Right hindlimb (tissue), 1 donor: ENCODE measurements around the gene ARRDC1.
"Not testable (repeated sequence)": the region's sequence is repeated elsewhere in the genome, so short reads cannot be mapped to it uniquely, and the experiment has no call there.

ENCODE experiments used
- DNase-seq: peaks from one replicate; pipeline ENCODE4 v3.0.0-alpha.2; 2018

The ARRDC1 gene

GRCh38 chr9:137613738-137614523, 8.4 kb downstream of the ARRDC1 start:
- no peak for DNase-seq

- no peak for DNase-seq
Observed at GRCh38 chr9:137614631-137615386, 9.3 kb downstream of the ARRDC1 start.

GRCh38 chr9:137615387-137615871, 9.9 kb downstream of the ARRDC1 start:
- no peak for DNase-seq

GRCh38 chr9:137618105-137619067, 12.9 kb downstream of the ARRDC1 start, which contains the start of gene EHMT1:
EHMT1 (plus strand) TSS chr9:137619005; CDS start chr9:137619029, 24 bp downstream.
- peak; percentile 92 for DNase-seq

- DNase-seq: no peak
Observed at GRCh38 chr9:137619240-137620047, 14.0 kb downstream of the ARRDC1 start.

- no peak for DNase-seq
Observed at GRCh38 chr9:137620048-137620405, 14.5 kb downstream of the ARRDC1 start.

- no peak for DNase-seq
Observed at GRCh38 chr9:137620581-137620980, 15.1 kb downstream of the ARRDC1 start.

GRCh38 chr9:137621131-137621757, 15.8 kb downstream of the ARRDC1 start:
- DNase-seq: no peak

- DNase-seq: not testable (repeated sequence)
Observed at GRCh38 chr9:137622211-137622610, 16.7 kb downstream of the ARRDC1 start.

GRCh38 chr9:137626464-137626863, 21.0 kb downstream of the ARRDC1 start:
- no peak for DNase-seq

- DNase-seq: not testable (repeated sequence)
Observed at GRCh38 chr9:137627406-137627805, 21.9 kb downstream of the ARRDC1 start.

- DNase-seq: no peak
Observed at GRCh38 chr9:137630126-137630525, 24.6 kb downstream of the ARRDC1 start.

GRCh38 chr9:137630679-137631078, 25.2 kb downstream of the ARRDC1 start:
- DNase-seq: no peak

- no peak for DNase-seq
Observed at GRCh38 chr9:137631345-137632229, 26.1 kb downstream of the ARRDC1 start.

GRCh38 chr9:137632230-137633161, 27.0 kb downstream of the ARRDC1 start:
- DNase-seq: no peak

GRCh38 chr9:137634016-137634415, 28.5 kb downstream of the ARRDC1 start:
- no peak for DNase-seq

- no peak for DNase-seq
Observed at GRCh38 chr9:137638680-137639079, 33.2 kb downstream of the ARRDC1 start.

GRCh38 chr9:137639303-137640051, 34.0 kb downstream of the ARRDC1 start:
- DNase-seq: no peak
